A673 (cell line): ENCODE results near the gene LHB. TPM values are rescaled to one million over a fixed set of nuclear protein-coding genes. Genes with fewer than 3 reads are reported as not detected.

Source experiments
- BruUV-seq: library from RNA; stranded (reverse); fragments of 400-500 nt; replicated peaks from 2 replicates; lab custom pipeline; 2021; lab: Mats Ljungman, UMichigan
- CTCF ChIA-PET: fragments of 300-600 bp; sonication (Branson Sonifier 250); formaldehyde crosslinking; loops from one replicate; lab custom pipeline; 2022; ENCODE audit warnings: antibody characterized with exemption; lab: Charles Lee
- POLR2A ChIA-PET: fragments of 300-600 bp; sonication (Branson Sonifier 250); formaldehyde crosslinking; loops from one replicate; lab custom pipeline; 2022; ENCODE audit warnings: antibody characterized with exemption; ENCODE audit not compliant: low non-redundant PET; lab: Charles Lee
- DNase-seq: peaks from one replicate; pipeline ENCODE4 v3.0.0-alpha.2; 2015; ENCODE audit warnings: low spot score
- H3K27ac ChIP-seq: fragments of 200-600 bp; sonication (generic); 2 replicates; pipeline ENCODE4 v1.5.1; 2016; ENCODE audit warnings: mixed run types, low read depth, mild to moderate bottlenecking, mixed read lengths, antibody characterized with exemption, low read length; ENCODE audit not compliant: poor library complexity, severe bottlenecking
- H3K27me3 ChIP-seq: fragments of 200-600 bp; sonication (generic); replicated peaks from 2 replicates; pipeline ENCODE4 v1.6.1; 2017; ENCODE audit warnings: mixed run types, low read depth, mild to moderate bottlenecking, mixed read lengths, antibody characterized with exemption, low read length; ENCODE audit not compliant: insufficient read depth, poor library complexity
- H3K36me3 ChIP-seq: fragments of 200-600 bp; sonication (generic); 2 replicates; pipeline ENCODE4 v1.6.1; 2016; ENCODE audit warnings: mixed run types, mild to moderate bottlenecking, mixed read lengths, antibody characterized with exemption, low read length; ENCODE audit not compliant: insufficient read depth, poor library complexity, severe bottlenecking
- H3K4me1 ChIP-seq: fragments of 200-600 bp; sonication (generic); 2 replicates; pipeline ENCODE4 v1.6.1; 2017; ENCODE audit warnings: mixed run types, mild to moderate bottlenecking, mixed read lengths, antibody characterized with exemption, low read length; ENCODE audit not compliant: insufficient read depth, poor library complexity, severe bottlenecking
- H3K4me3 ChIP-seq: fragments of 200-600 bp; sonication (generic); 2 replicates; pipeline ENCODE4 v1.5.1; 2016; ENCODE audit warnings: low read depth, mixed run types, mild to moderate bottlenecking, mixed read lengths, low read length; ENCODE audit not compliant: poor library complexity, severe bottlenecking
- H3K9me3 ChIP-seq: fragments of 200-600 bp; sonication (generic); 2 replicates; pipeline ENCODE4 v1.6.1; 2016; ENCODE audit warnings: mixed run types, low read depth, mild to moderate bottlenecking, mixed read lengths, antibody characterized with exemption, low read length; ENCODE audit not compliant: poor library complexity, severe bottlenecking
- EZH2 ChIP-seq: fragments of 200-600 bp; sonication (generic); IDR thresholded peaks from 2 replicates; pipeline ENCODE4 v1.6.1; 2017; ENCODE audit warnings: borderline replicate concordance, low read depth, mild to moderate bottlenecking, mixed read lengths, antibody characterized with exemption, low read length; ENCODE audit not compliant: poor library complexity, severe bottlenecking
- intact Hi-C: fragments of 100-400 bp; cut with micrococcal nuclease; formaldehyde crosslinking; loops from one replicate; pipeline ENCODE4 v1.10.0; 2022; ENCODE audit not compliant: unreplicated experiment
- total RNA-seq: library from RNA; stranded (reverse); gene quantifications from 2 replicates; pipeline ENCODE4 v1.2.3, GENCODE V29; 2021
- TF ChIP-seq, protein P1 (sequence below): fragments of 300-800, 200-600 bp; sonication (generic); conservative IDR thresholded peaks from 2 replicates; pipeline ENCODE4 v1.5.1; 2017; ENCODE audit warnings: low read depth, mild to moderate bottlenecking, antibody characterized with exemption, low read length, moderate library complexity, mixed read lengths

Gene LHB
- total RNA-seq, 1 experiment from 2014 or later, result not detected

DNA sequence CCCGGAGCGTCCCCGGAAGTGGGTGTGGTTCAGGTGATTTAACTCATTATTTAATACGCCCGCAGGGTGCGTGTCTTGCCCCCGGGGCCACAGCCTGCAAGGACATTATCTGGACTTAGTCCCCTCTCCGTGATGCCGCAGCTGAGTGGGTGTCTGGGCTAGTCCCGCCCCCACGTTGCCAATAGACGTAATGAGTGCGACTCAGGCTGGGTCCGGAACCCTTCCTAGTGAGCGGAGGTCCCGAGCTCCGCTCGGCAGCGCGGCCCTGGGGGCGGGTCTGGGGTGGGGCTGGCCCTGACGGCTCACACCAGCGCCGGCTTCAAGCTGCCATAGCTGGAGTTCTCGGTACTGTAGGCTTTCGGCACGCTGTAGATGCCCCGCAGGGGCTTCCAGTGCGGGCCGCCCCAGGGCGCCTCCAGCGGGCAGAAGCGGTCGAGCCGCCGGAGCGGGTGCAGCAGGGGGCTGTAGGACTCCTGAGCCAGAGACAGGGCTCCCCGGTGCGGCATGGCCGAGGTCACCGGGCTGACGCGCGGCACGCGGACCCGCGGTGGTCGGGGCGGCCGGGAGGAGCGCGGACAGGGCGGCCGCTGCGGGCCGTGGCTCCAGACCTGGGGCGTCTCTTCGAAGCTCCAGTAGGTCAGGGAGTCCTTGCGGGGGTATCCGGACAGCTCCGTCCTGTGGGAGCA lies 918 bp upstream of the LHB start:
- TF ChIP-seq EZH2, result no peak
- TF ChIP-seq, protein P1, sequence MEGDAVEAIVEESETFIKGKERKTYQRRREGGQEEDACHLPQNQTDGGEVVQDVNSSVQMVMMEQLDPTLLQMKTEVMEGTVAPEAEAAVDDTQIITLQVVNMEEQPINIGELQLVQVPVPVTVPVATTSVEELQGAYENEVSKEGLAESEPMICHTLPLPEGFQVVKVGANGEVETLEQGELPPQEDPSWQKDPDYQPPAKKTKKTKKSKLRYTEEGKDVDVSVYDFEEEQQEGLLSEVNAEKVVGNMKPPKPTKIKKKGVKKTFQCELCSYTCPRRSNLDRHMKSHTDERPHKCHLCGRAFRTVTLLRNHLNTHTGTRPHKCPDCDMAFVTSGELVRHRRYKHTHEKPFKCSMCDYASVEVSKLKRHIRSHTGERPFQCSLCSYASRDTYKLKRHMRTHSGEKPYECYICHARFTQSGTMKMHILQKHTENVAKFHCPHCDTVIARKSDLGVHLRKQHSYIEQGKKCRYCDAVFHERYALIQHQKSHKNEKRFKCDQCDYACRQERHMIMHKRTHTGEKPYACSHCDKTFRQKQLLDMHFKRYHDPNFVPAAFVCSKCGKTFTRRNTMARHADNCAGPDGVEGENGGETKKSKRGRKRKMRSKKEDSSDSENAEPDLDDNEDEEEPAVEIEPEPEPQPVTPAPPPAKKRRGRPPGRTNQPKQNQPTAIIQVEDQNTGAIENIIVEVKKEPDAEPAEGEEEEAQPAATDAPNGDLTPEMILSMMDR, result peak; percentile 62
- H3K27ac ChIP-seq, result no peak overlapping the region
- peaks cover 15% of the 10 kb centered on the region for H3K4me1 ChIP-seq
- intact Hi-C loops, result no loop called here
- H3K9me3 ChIP-seq, result no peaks in the 10 kb centered on the region
- peak; percentile 85 for DNase-seq
- H3K4me3 ChIP-seq, result peak overlapping the region; percentile 49
- no TSS peak for BruUV-seq
- POLR2A ChIA-PET, result no interaction called here
- H3K36me3 ChIP-seq, result peaks cover 10% of the 10 kb centered on the region
- no peaks in the 10 kb centered on the region for H3K27me3 ChIP-seq
- CTCF ChIA-PET, result interaction anchor here (0.6 to 0.9 kb wide), 2 partner anchors 18 to 47 kb away, joined by 3 read pairs; no protein-coding TSS in a partner anchor

DNA sequence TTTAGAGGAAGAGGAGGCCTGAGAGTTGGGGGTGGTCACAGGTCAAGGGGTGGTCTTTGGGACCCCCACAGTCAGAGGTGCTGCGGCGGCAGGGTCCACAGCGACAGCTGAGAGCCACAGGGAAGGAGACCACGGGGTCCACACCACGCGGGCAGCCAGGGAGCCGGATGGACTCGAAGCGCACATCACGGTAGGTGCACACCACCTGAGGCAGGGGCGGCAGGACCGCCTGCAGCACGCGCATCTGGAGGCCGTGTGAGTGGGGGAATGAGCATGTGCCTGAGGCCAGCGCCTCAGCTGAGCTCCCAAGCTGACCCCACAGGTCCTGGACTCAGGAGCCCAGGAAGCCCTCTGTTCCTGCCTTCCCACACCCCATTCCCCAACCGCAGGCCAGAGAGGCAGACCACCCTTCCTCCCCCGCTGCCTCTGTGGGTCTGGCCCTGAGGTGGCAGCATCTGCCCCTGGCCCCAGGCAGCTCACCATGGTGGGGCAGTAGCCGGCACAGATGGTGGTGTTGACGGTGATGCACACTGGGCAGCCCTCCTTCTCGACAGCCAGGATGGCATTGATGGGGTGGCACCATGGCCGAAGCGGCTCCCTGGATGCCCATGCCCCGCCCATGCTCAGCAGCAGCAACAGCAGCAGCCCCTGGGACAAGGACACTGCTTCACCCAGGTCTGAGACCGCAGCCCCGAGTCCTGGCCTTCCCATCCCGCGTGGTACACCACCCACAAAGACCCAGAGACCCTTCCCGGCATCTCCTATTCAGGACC lies 638 bp downstream of the LHB start:
- Histone ChIP-seq H3K36me3 (peaks cover 18% of the 10 kb centered on the region), H3K27me3 (no peaks in the 10 kb centered on the region), H3K9me3 (no peaks in the 10 kb centered on the region), H3K4me1 (peaks cover 15% of the 10 kb centered on the region), H3K4me3 (no peak overlapping the region), H3K27ac (no peak overlapping the region)
- TF ChIP-seq, protein P1, result no peak
- no peak for TF ChIP-seq EZH2
- no TSS peak for BruUV-seq
- intact Hi-C loops, result no loop called here
- ChIA-PET POLR2A (no interaction called here), CTCF (no interaction called here)
- DNase-seq, result no peak

DNA sequence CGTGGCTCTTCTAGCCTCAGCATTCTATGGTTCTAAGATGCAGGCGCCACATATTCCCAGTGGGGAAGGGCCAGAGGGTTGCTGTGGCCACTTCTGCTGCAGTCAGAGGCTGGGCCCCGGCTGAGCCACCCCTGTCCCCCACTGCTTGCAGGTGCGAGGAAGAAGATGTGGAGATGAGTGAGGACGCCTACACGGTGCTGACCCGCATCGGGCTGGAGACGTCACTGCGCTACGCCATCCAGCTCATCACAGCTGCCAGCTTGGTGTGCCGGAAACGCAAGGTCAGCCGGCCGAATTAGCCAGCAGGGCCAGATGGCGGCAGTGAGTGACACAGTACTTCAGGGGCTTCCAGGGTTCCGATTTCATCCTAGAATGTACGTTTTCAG lies 2.0 kb downstream of the LHB start:
- H3K27ac ChIP-seq, result no peak overlapping the region
- intact Hi-C loops, result no loop called here
- no peaks in the 10 kb centered on the region for H3K9me3 ChIP-seq

More for the DNA sequence above, 2.0 kb downstream of the LHB start:
- Histone ChIP-seq H3K36me3 (peaks cover 28% of the 10 kb centered on the region), H3K4me3 (no peak overlapping the region), H3K27me3 (no peaks in the 10 kb centered on the region), H3K4me1 (peaks cover 15% of the 10 kb centered on the region)
- TF ChIP-seq, protein P1, result no peak
- TF ChIP-seq EZH2, result no peak
- no TSS peak for BruUV-seq
- ChIA-PET CTCF (no interaction called here), POLR2A (interaction anchor here (0.7 kb wide), 1 partner anchor 579 kb away, joined by 3 read pairs; no protein-coding TSS in a partner anchor)
- DNase-seq, result no peak
